SK-MEL-5 (cell line): ENCODE measurements around the gene BMP6. TPM values are rescaled to one million over a fixed set of nuclear protein-coding genes. Genes with fewer than 3 reads are reported as not detected.

Experiments
- DNase-seq: peaks from one replicate; pipeline ENCODE4 v3.0.0-alpha.2; 2016; ENCODE audit warnings: low read depth, low spot score
- in situ Hi-C: cut with HindIII; loops from 2 replicates; pipeline ENCODE4 v1.10.0; 2016; ENCODE audit warnings: low sequenced_read_pairs, high pct_unique_total_duplicates, low pct_unique_long_range_greater_than_20kb
- total RNA-seq: library from RNA; depleted of rRNA; stranded (reverse); fragments of >200 nt; shearing (Covaris generic); gene quantifications from 2 replicates; pipeline ENCODE4 v1.2.3, GENCODE V29; 2014

BMP6 gene
- total RNA-seq, 1 experiment from 2014 or later: 0.05 TPM

- in situ Hi-C loops: no loop called here
- DNase-seq: no peak
Observed at GRCh38 chr6:7703148-7703680, 22.7 kb upstream of the BMP6 start.

GRCh38 chr6:7705483-7705882 is 20.4 kb upstream of the BMP6 start:
- in situ Hi-C loops: no loop called here
- DNase-seq: peak; percentile 93

- no peak for DNase-seq
- in situ Hi-C loops: no loop called here
Observed at GRCh38 chr6:7706269-7706668, 19.6 kb upstream of the BMP6 start.

GRCh38 chr6:7707787-7708186 is 18.1 kb upstream of the BMP6 start:
- DNase-seq: no peak
- in situ Hi-C loops: no loop called here

GRCh38 chr6:7719364-7719850 is 6.5 kb upstream of the BMP6 start:
- in situ Hi-C loops: no loop called here
- DNase-seq: no peak

GRCh38 chr6:7720346-7720745 is 5.6 kb upstream of the BMP6 start:
- in situ Hi-C loops: loop anchor here (10.0 kb wide), 1 partner anchor 254 kb away; no protein-coding TSS in a partner anchor
- no peak for DNase-seq

GRCh38 chr6:7721649-7722048 is 4.2 kb upstream of the BMP6 start:
- in situ Hi-C loops: loop anchor here (10.0 kb wide), 1 partner anchor 253 kb away; no protein-coding TSS in a partner anchor
- peak; percentile 81 for DNase-seq

GRCh38 chr6:7723041-7723447 is 2.9 kb upstream of the BMP6 start:
- in situ Hi-C loops: loop anchor here (10.0 kb wide), 1 partner anchor 252 kb away; no protein-coding TSS in a partner anchor
- peak; percentile 92 for DNase-seq

GRCh38 chr6:7723554-7723953 is 2.3 kb upstream of the BMP6 start:
- in situ Hi-C loops: loop anchor here (10.0 kb wide), 1 partner anchor 251 kb away; no protein-coding TSS in a partner anchor

GRCh38 chr6:7725412-7725811 is 487 bp upstream of the BMP6 start:
- DNase-seq: no peak
- in situ Hi-C loops: loop anchor here (10.0 kb wide), 1 partner anchor 249 kb away; no protein-coding TSS in a partner anchor

More at GRCh38 chr6:7723554-7723953, 2.3 kb upstream of the BMP6 start:
- DNase-seq: no peak

GRCh38 chr6:7726416-7727085 is 652 bp downstream of the BMP6 start:
- no peak for DNase-seq
- in situ Hi-C loops: loop anchor here (10.0 kb wide), 1 partner anchor 248 kb away; no protein-coding TSS in a partner anchor

GRCh38 chr6:7727086-7727945 is 1.4 kb downstream of the BMP6 start:
- no peak for DNase-seq
- in situ Hi-C loops: loop anchor here (10.0 kb wide), 1 partner anchor 247 kb away; no protein-coding TSS in a partner anchor

GRCh38 chr6:7727946-7728854 is 2.3 kb downstream of the BMP6 start:
- in situ Hi-C loops: loop anchor here (10.0 kb wide), 1 partner anchor 247 kb away; no protein-coding TSS in a partner anchor

GRCh38 chr6:7728855-7729590 is 3.1 kb downstream of the BMP6 start:
- no peak for DNase-seq
- in situ Hi-C loops: loop anchor here (10.0 kb wide), 1 partner anchor 246 kb away; no protein-coding TSS in a partner anchor

More at GRCh38 chr6:7727946-7728854, 2.3 kb downstream of the BMP6 start:
- no peak for DNase-seq

GRCh38 chr6:7730001-7730783 is 4.3 kb downstream of the BMP6 start:
- in situ Hi-C loops: no loop called here

More at GRCh38 chr6:7730001-7730783, 4.3 kb downstream of the BMP6 start:
- no peak for DNase-seq
